K562 (cell line): ENCODE data around the gene USP48. TPM values are rescaled to one million over a fixed set of nuclear protein-coding genes. Genes with fewer than 3 reads are reported as not detected.

Source experiments
- ARHGAP35 ChIP-seq: fragments of 450-650 bp; IDR thresholded peaks from 2 replicates; pipeline ENCODE4 v1.6.1; 2018; ENCODE audit not compliant: partially characterized antibody
- CBFA2T3 ChIP-seq: fragments of 450-650 bp; IDR thresholded peaks from 2 replicates; pipeline ENCODE4 v1.6.1; 2017
- CREM ChIP-seq: IDR thresholded peaks from 2 replicates; pipeline ENCODE4 v1.6.1; 2014; ENCODE audit warnings: antibody characterized with exemption, low read depth
- ETV6 ChIP-seq, 3 experiments: fragments of 150-350 bp in 1 of 3; sonication (generic) in 1 of 3; formaldehyde crosslinking in 1 of 3; IDR thresholded peaks; 2 replicates each; pipeline versions ENCODE4 v1.6.1 to v1.8.0; 2014 to 2022; ENCODE audit warnings: borderline replicate concordance in 2 of 3, low read depth in 2 of 3, antibody characterized with exemption in 1 of 3, low read length in 1 of 3, mild to moderate bottlenecking in 1 of 3, missing genetic modification reagents in 1 of 3
- NCOA2 ChIP-seq, 2 experiments: fragments of 450-650 bp; IDR thresholded peaks; 2 replicates each; pipeline ENCODE4 v1.6.1; 2018; ENCODE audit warnings: mild to moderate bottlenecking in 2 of 2, moderate library complexity in 1 of 2; ENCODE audit not compliant: partially characterized antibody in 2 of 2
- POLR2H ChIP-seq: IDR thresholded peaks from 2 replicates; pipeline ENCODE4 v1.6.1; 2016; ENCODE audit warnings: missing genetic modification characterization, low read depth, mild to moderate bottlenecking, control low read depth, missing compliant biosample characterization, moderate library complexity
- TAF9B ChIP-seq: fragments of 450-650 bp; IDR thresholded peaks from 2 replicates; pipeline ENCODE4 v1.6.1; 2018; ENCODE audit warnings: mild to moderate bottlenecking; ENCODE audit not compliant: partially characterized antibody
- ZNF124 ChIP-seq: sonication (generic); formaldehyde crosslinking; IDR thresholded peaks from 2 replicates; pipeline ENCODE4 v1.8.1; 2022; ENCODE audit warnings: missing genetic modification reagents
- ZNF133 ChIP-seq: fragments of 250-450 bp; sonication (Bioruptor Pico); IDR thresholded peaks from 2 replicates; pipeline ENCODE4 v1.4.0; 2020; ENCODE audit warnings: mild to moderate bottlenecking
- ZNF354B ChIP-seq: fragments of 250-450 bp; sonication (Bioruptor Pico); IDR thresholded peaks from 2 replicates; pipeline ENCODE4 v1.4.0; 2020
- ZZZ3 ChIP-seq: fragments of 450-650 bp; IDR thresholded peaks from 2 replicates; pipeline ENCODE4 v1.6.1; 2016; ENCODE audit warnings: antibody characterized with exemption, mild to moderate bottlenecking, moderate library complexity
- polyA plus RNA-seq, 8 experiments: library from polyadenylated mRNA; depleted of rRNA in 4 of 8; stranded (reverse) in 5 of 8; unstranded in 3 of 8; fragments of >200 nt; fragmentation: Nextera tagmentation in 2 of 8; fragmentation: Illumina TruSeq in 1 of 8; extraction: Ambion mirVana in 2 of 8; extraction: Trizol in 1 of 8; gene quantifications; 2 replicates each; pipeline versions ENCODE4 v1.2.1 to v1.2.3, GENCODE V29; 2011 to 2014; ENCODE audit warnings: inconsistent platforms in 1 of 8, missing spikeins in 1 of 8
- total RNA-seq, 7 experiments: library from RNA; depleted of rRNA in 6 of 7; stranded (reverse); fragments of >200 nt in 6 of 7; fragmentation: Illumina TruSeq in 2 of 7; extraction: Trizol in 2 of 7; gene quantifications; 2 replicates each; pipeline versions ENCODE4 v1.2.1 to v1.2.3, GENCODE V29; 2011 to 2021; ENCODE audit warnings: low replicate concordance in 1 of 7
- TF ChIP-seq, protein P1 (sequence below): fragments of 450-650 bp; IDR thresholded peaks from 2 replicates; pipeline ENCODE4 v1.6.1; 2017; ENCODE audit warnings: antibody characterized with exemption
- TF ChIP-seq, protein P2 (sequence below): fragments of 450-650 bp; IDR thresholded peaks from 2 replicates; pipeline ENCODE4 v1.6.1; 2017; ENCODE audit warnings: antibody characterized with exemption, mild to moderate bottlenecking
- TF ChIP-seq, protein P3 (sequence below): conservative IDR thresholded peaks from 2 replicates; pipeline ENCODE4 v1.6.1; 2011; ENCODE audit warnings: low read depth, mild to moderate bottlenecking, low read length; ENCODE audit not compliant: control insufficient read depth
- TF ChIP-seq, protein P4 (sequence below): fragments of 250-450 bp; sonication (Bioruptor Pico); IDR thresholded peaks from 2 replicates; pipeline ENCODE4 v1.4.0; 2020; ENCODE audit warnings: mild to moderate bottlenecking, moderate library complexity
- TF ChIP-seq, protein P5 (sequence below): fragments of 200-800 bp; sonication (Bioruptor generic); IDR thresholded peaks from 2 replicates; pipeline ENCODE4 v1.6.1; 2017; ENCODE audit warnings: missing genetic modification characterization, missing compliant biosample characterization

USP48 gene
- total and polyA plus RNA-seq, 9 of the 15 experiments (the other 6 are each of a cell fraction or from before 2014, with no cell fraction given) = 23.3 to 123 (median 106) TPM

DNA sequence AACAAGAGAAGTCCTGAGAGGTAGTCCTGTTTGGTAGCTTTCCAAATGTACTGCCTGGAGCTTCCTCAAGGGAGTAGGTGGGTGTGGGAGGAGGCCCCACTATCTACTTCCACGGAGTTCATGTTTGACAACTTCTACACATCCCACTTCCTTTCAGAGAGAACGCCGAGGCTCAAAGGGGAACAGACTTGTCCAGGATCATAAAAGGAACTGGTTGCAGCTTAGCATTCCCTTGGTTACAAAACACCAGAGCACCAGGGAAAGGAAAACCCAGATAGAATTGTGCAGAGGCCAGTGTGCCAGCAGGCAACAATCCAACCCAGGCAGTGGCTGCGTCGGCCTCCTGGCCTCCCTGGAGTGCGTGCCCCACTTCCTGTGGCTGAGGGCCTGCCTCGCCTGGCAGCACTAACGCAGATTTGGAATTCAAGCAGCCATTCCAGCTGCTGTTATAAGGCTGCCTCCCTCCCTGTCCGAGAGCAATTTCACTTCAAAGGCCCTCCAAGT is 109.6 kb downstream of the USP48 start (continued):
- TF ChIP-seq ETV6 (IDR thresholded peaks at IDR 0.05; ENCODE audit: borderline replicate concordance in 1 of 2, low read depth in 2 of 2, low read length in 1 of 2) (no peak), ETV6 (CRISPR knock-in tag; IDR thresholded peaks at IDR 0.05; ENCODE audit: borderline replicate concordance) (no peak), ARHGAP35 (no peak), ZNF354B (CRISPR knock-in tag) (no peak), ZZZ3 (no peak), NCOA2 (IDR thresholded peaks at IDR 0.05; ENCODE audit: partially characterized antibody in 2 of 2) (no peak), ZNF133 (CRISPR knock-in tag) (no peak), POLR2H (tag) (no peak), TAF9B (no peak), CREM (no peak), CBFA2T3 (no peak), ZNF124 (CRISPR knock-in tag) (no peak)
- TF ChIP-seq, protein P1, sequence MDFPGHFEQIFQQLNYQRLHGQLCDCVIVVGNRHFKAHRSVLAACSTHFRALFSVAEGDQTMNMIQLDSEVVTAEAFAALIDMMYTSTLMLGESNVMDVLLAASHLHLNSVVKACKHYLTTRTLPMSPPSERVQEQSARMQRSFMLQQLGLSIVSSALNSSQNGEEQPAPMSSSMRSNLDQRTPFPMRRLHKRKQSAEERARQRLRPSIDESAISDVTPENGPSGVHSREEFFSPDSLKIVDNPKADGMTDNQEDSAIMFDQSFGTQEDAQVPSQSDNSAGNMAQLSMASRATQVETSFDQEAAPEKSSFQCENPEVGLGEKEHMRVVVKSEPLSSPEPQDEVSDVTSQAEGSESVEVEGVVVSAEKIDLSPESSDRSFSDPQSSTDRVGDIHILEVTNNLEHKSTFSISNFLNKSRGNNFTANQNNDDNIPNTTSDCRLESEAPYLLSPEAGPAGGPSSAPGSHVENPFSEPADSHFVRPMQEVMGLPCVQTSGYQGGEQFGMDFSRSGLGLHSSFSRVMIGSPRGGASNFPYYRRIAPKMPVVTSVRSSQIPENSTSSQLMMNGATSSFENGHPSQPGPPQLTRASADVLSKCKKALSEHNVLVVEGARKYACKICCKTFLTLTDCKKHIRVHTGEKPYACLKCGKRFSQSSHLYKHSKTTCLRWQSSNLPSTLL = no peak
- TF ChIP-seq, protein P2, sequence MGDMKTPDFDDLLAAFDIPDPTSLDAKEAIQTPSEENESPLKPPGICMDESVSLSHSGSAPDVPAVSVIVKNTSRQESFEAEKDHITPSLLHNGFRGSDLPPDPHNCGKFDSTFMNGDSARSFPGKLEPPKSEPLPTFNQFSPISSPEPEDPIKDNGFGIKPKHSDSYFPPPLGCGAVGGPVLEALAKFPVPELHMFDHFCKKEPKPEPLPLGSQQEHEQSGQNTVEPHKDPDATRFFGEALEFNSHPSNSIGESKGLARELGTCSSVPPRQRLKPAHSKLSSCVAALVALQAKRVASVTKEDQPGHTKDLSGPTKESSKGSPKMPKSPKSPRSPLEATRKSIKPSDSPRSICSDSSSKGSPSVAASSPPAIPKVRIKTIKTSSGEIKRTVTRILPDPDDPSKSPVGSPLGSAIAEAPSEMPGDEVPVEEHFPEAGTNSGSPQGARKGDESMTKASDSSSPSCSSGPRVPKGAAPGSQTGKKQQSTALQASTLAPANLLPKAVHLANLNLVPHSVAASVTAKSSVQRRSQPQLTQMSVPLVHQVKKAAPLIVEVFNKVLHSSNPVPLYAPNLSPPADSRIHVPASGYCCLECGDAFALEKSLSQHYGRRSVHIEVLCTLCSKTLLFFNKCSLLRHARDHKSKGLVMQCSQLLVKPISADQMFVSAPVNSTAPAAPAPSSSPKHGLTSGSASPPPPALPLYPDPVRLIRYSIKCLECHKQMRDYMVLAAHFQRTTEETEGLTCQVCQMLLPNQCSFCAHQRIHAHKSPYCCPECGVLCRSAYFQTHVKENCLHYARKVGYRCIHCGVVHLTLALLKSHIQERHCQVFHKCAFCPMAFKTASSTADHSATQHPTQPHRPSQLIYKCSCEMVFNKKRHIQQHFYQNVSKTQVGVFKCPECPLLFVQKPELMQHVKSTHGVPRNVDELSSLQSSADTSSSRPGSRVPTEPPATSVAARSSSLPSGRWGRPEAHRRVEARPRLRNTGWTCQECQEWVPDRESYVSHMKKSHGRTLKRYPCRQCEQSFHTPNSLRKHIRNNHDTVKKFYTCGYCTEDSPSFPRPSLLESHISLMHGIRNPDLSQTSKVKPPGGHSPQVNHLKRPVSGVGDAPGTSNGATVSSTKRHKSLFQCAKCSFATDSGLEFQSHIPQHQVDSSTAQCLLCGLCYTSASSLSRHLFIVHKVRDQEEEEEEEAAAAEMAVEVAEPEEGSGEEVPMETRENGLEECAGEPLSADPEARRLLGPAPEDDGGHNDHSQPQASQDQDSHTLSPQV = peak; percentile 64
- TF ChIP-seq, protein P3, sequence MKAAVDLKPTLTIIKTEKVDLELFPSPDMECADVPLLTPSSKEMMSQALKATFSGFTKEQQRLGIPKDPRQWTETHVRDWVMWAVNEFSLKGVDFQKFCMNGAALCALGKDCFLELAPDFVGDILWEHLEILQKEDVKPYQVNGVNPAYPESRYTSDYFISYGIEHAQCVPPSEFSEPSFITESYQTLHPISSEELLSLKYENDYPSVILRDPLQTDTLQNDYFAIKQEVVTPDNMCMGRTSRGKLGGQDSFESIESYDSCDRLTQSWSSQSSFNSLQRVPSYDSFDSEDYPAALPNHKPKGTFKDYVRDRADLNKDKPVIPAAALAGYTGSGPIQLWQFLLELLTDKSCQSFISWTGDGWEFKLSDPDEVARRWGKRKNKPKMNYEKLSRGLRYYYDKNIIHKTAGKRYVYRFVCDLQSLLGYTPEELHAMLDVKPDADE = no peak
- TF ChIP-seq, protein P4, sequence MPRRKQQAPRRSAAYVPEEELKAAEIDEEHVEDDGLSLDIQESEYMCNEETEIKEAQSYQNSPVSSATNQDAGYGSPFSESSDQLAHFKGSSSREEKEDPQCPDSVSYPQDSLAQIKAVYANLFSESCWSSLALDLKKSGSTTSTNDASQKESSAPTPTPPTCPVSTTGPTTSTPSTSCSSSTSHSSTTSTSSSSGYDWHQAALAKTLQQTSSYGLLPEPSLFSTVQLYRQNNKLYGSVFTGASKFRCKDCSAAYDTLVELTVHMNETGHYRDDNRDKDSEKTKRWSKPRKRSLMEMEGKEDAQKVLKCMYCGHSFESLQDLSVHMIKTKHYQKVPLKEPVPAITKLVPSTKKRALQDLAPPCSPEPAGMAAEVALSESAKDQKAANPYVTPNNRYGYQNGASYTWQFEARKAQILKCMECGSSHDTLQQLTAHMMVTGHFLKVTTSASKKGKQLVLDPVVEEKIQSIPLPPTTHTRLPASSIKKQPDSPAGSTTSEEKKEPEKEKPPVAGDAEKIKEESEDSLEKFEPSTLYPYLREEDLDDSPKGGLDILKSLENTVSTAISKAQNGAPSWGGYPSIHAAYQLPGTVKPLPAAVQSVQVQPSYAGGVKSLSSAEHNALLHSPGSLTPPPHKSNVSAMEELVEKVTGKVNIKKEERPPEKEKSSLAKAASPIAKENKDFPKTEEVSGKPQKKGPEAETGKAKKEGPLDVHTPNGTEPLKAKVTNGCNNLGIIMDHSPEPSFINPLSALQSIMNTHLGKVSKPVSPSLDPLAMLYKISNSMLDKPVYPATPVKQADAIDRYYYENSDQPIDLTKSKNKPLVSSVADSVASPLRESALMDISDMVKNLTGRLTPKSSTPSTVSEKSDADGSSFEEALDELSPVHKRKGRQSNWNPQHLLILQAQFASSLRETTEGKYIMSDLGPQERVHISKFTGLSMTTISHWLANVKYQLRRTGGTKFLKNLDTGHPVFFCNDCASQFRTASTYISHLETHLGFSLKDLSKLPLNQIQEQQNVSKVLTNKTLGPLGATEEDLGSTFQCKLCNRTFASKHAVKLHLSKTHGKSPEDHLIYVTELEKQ (CRISPR knock-in tag) = no peak
- TF ChIP-seq, protein P5, sequence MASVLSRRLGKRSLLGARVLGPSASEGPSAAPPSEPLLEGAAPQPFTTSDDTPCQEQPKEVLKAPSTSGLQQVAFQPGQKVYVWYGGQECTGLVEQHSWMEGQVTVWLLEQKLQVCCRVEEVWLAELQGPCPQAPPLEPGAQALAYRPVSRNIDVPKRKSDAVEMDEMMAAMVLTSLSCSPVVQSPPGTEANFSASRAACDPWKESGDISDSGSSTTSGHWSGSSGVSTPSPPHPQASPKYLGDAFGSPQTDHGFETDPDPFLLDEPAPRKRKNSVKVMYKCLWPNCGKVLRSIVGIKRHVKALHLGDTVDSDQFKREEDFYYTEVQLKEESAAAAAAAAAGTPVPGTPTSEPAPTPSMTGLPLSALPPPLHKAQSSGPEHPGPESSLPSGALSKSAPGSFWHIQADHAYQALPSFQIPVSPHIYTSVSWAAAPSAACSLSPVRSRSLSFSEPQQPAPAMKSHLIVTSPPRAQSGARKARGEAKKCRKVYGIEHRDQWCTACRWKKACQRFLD (CRISPR knock-in tag) = no peak
